Neural cell (in vitro differentiated cells): ENCODE measurements around the gene CSH1. TPM values are rescaled to one million over a fixed set of nuclear protein-coding genes. Genes with fewer than 3 reads are reported as not detected.
"Not testable (repeated sequence)": the region's sequence is repeated elsewhere in the genome, so short reads cannot be mapped to it uniquely, and the experiment has no call there.

Experiments used
- H2AFZ ChIP-seq: fragments of 200-600, 300-800 bp; sonication (generic), shearing (Covaris generic); 2 replicates; pipeline ENCODE4 v1.6.0; 2014; ENCODE audit warnings: low read depth, mild to moderate bottlenecking, antibody characterized with exemption, low read length, moderate library complexity
- H3F3A ChIP-seq: fragments of 200-600 bp; shearing (Covaris generic); 2 replicates; pipeline ENCODE4 v1.6.1; 2016; ENCODE audit warnings: mild to moderate bottlenecking, moderate library complexity, mixed read lengths, antibody characterized with exemption, low read length; ENCODE audit not compliant: insufficient read depth, poor library complexity, severe bottlenecking
- H3K27ac ChIP-seq: fragments of 200-600, 300-800 bp; sonication (generic), shearing (Covaris generic); 2 replicates; pipeline ENCODE4 v1.5.1; 2014; ENCODE audit warnings: mild to moderate bottlenecking, low read length, moderate library complexity
- H3K27me3 ChIP-seq: fragments of 300-800, 200-600 bp; sonication (generic), shearing (Covaris generic); 2 replicates; pipeline ENCODE4 v1.6.0; 2014; ENCODE audit warnings: mild to moderate bottlenecking, low read depth, low read length, moderate library complexity; ENCODE audit not compliant: insufficient read depth
- H3K36me3 ChIP-seq: fragments of 300-800, 200-600 bp; sonication (generic), shearing (Covaris generic); 2 replicates; pipeline ENCODE4 v1.5.1; 2014; ENCODE audit warnings: mild to moderate bottlenecking, antibody characterized with exemption, low read length, moderate library complexity; ENCODE audit not compliant: insufficient read depth
- H3K4me2 ChIP-seq: fragments of 300-800, 200-600 bp; sonication (generic), shearing (Covaris generic); 2 replicates; pipeline ENCODE4 v1.6.0; 2014; ENCODE audit warnings: mild to moderate bottlenecking, low read length
- H3K4me3 ChIP-seq: fragments of 300-800, 200-600 bp; sonication (generic), shearing (Covaris generic); 2 replicates; pipeline ENCODE4 v1.5.1; 2014; ENCODE audit warnings: mild to moderate bottlenecking, low read length, moderate library complexity
- H3K79me2 ChIP-seq: fragments of 200-600 bp; shearing (Covaris generic); replicated peaks from 2 replicates; pipeline ENCODE4 v1.6.0; 2014; ENCODE audit warnings: mild to moderate bottlenecking, low read length, moderate library complexity; ENCODE audit not compliant: insufficient read depth
- H3K9ac ChIP-seq: fragments of 300-800, 200-600 bp; sonication (generic), shearing (Covaris generic); 2 replicates; pipeline ENCODE4 v1.6.1; 2016; ENCODE audit warnings: mild to moderate bottlenecking, low read length, mixed read lengths
- H3K9me2 ChIP-seq: fragments of 200-600 bp; shearing (Covaris generic); 2 replicates; pipeline ENCODE4 v1.6.1; 2016; ENCODE audit warnings: mild to moderate bottlenecking, low read length, mixed read lengths; ENCODE audit not compliant: insufficient read depth
- H3K9me3 ChIP-seq: fragments of 200-600, 300-800 bp; sonication (generic), shearing (Covaris generic); 2 replicates; pipeline ENCODE4 v1.6.1; 2016; ENCODE audit warnings: mild to moderate bottlenecking, mixed run types, low read length, moderate library complexity, mixed read lengths
- H4K20me1 ChIP-seq: fragments of 200-600 bp; shearing (Covaris generic); 2 replicates; pipeline ENCODE4 v1.6.1; 2016; ENCODE audit warnings: mild to moderate bottlenecking, mixed run types; ENCODE audit not compliant: insufficient read depth
- CTCF ChIP-seq: fragments of 450-650 bp; IDR thresholded peaks from 2 replicates; pipeline ENCODE4 v1.5.1; 2014; ENCODE audit warnings: antibody characterized with exemption, mild to moderate bottlenecking, moderate library complexity; ENCODE audit not compliant: poor library complexity, severe bottlenecking
- EP300 ChIP-seq: fragments of 450-650 bp; conservative IDR thresholded peaks from 2 replicates; pipeline ENCODE4 v1.6.1; 2014; ENCODE audit warnings: antibody characterized with exemption, mild to moderate bottlenecking, moderate library complexity; ENCODE audit not compliant: poor library complexity, severe bottlenecking
- EZH2 ChIP-seq: fragments of 200-600, 300-800 bp; shearing (Covaris generic), sonication (generic); IDR thresholded peaks from 2 replicates; pipeline ENCODE4 v1.6.1; 2014; ENCODE audit warnings: antibody characterized with exemption, low read length, borderline replicate concordance, mild to moderate bottlenecking; ENCODE audit not compliant: insufficient read depth, poor library complexity, severe bottlenecking
- MXI1 ChIP-seq: fragments of 450-650 bp; conservative IDR thresholded peaks from 2 replicates; pipeline ENCODE4 v1.6.1; 2014; ENCODE audit warnings: antibody characterized with exemption, mild to moderate bottlenecking; ENCODE audit not compliant: poor library complexity, severe bottlenecking
- POLR2AphosphoS5 ChIP-seq: IDR thresholded peaks from 2 replicates; pipeline ENCODE4 v1.6.1; 2012
- RAD21 ChIP-seq: fragments of 450-650 bp; conservative IDR thresholded peaks from 2 replicates; pipeline ENCODE4 v1.6.1; 2014; ENCODE audit warnings: antibody characterized with exemption, mild to moderate bottlenecking, moderate library complexity
- REST ChIP-seq: IDR thresholded peaks from 2 replicates; pipeline ENCODE4 v1.6.1; 2012; ENCODE audit warnings: borderline replicate concordance
- SMC3 ChIP-seq: fragments of 450-650 bp; conservative IDR thresholded peaks from 2 replicates; pipeline ENCODE4 v1.6.1; 2014; ENCODE audit warnings: antibody characterized with exemption, mild to moderate bottlenecking, moderate library complexity; ENCODE audit not compliant: poor library complexity
- TAF1 ChIP-seq: IDR thresholded peaks from 2 replicates; pipeline ENCODE4 v1.6.1; 2012; ENCODE audit warnings: low read depth
- polyA plus RNA-seq: library from polyadenylated mRNA; depleted of rRNA; stranded (reverse); fragments of >200 nt; gene quantifications from 2 replicates; pipeline ENCODE4 v1.2.3, GENCODE V29; 2014

Gene CSH1
- polyA plus RNA-seq, 1 donor from 2014 or later: not detected

GRCh38 chr17:63911041-63911635, 14.8 kb upstream of the CSH1 start, which contains the start of gene CSHL1:
Gene CSHL1, minus strand, starts transcription at chr17:63911258. Its CDS starts 62 bp downstream, at chr17:63911196.
- Histone ChIP-seq H2AFZ (no peak within 1 kb of the TSS), H3K9ac (no peak within 1 kb of the TSS), H3K9me2 (no peaks in the 10 kb centered on the region), H3K9me3 (no peaks in the 10 kb centered on the region), H3K4me2 (no peak within 1 kb of the TSS), H3K36me3 (no peaks in the 10 kb centered on the region), H3F3A (no peaks in the 10 kb centered on the region), H3K27me3 (no peaks in the 10 kb centered on the region), H4K20me1 (no peaks in the 10 kb centered on the region), H3K4me3 (no peak within 1 kb of the TSS), H3K27ac (no peak within 1 kb of the TSS), H3K79me2 (no peaks in the 10 kb centered on the region)
- TF ChIP-seq SMC3: no peak
- no peak for TF ChIP-seq POLR2AphosphoS5
- TF ChIP-seq MXI1: no peak
- no peak for TF ChIP-seq CTCF
- no peak for TF ChIP-seq RAD21
- no peak for TF ChIP-seq TAF1
- no peak for TF ChIP-seq REST
- TF ChIP-seq EP300: no peak
- TF ChIP-seq EZH2: no peak

- Histone ChIP-seq H3K27me3 (no peaks in the 10 kb centered on the region), H3K27ac (no peak overlapping the region), H3F3A (no peaks in the 10 kb centered on the region), H3K4me2 (no peak overlapping the region), H4K20me1 (no peaks in the 10 kb centered on the region), H3K4me3 (no peak overlapping the region), H3K9me3 (no peaks in the 10 kb centered on the region), H2AFZ (no peak overlapping the region), H3K9ac (no peak overlapping the region), H3K79me2 (no peaks in the 10 kb centered on the region), H3K9me2 (no peaks in the 10 kb centered on the region), H3K36me3 (no peaks in the 10 kb centered on the region)
- TF ChIP-seq RAD21 (no peak), TAF1 (no peak), SMC3 (no peak), EP300 (no peak), MXI1 (no peak), EZH2 (no peak), POLR2AphosphoS5 (no peak), REST (no peak), CTCF (no peak)
These were observed 13.7 kb upstream of the CSH1 start for GRCh38 chr17:63910096-63910495.

GRCh38 chr17:63909586-63909985, 13.2 kb upstream of the CSH1 start:
- not testable (repeated sequence) for H2AFZ ChIP-seq, H3K4me3 ChIP-seq, H3K27me3 ChIP-seq, H3K36me3 ChIP-seq, H4K20me1 ChIP-seq, H3K27ac ChIP-seq, H3K9me2 ChIP-seq, H3F3A ChIP-seq, H3K4me2 ChIP-seq, H3K9ac ChIP-seq, H3K9me3 ChIP-seq, H3K79me2 ChIP-seq
